ENCODE results near the gene USP30.

Gene USP30

GRCh38 chr12:109126784-109127183 lies 74.4 kb downstream of the USP30 start:
- no peak for DNase-seq (ENCODE audit: low spot score)

GRCh38 chr12:109127533-109128242 lies 75.3 kb downstream of the USP30 start:
- no peak for DNase-seq (ENCODE audit: low spot score)

- DNase-seq (ENCODE audit: low spot score) = no peak
These were observed 78.1 kb downstream of the USP30 start for GRCh38 chr12:109130297-109131153.

GRCh38 chr12:109131154-109132050 lies 79.0 kb downstream of the USP30 start:
- DNase-seq (ENCODE audit: low spot score) = no peak

GRCh38 chr12:109134186-109134917 lies 82.0 kb downstream of the USP30 start:
- DNase-seq (ENCODE audit: low spot score) = no peak

- no peak for DNase-seq (ENCODE audit: low spot score)
These were observed 84.7 kb downstream of the USP30 start for GRCh38 chr12:109137055-109137454.

Data from cerebellar cortex (tissue), 1 donor.